Measurements from ENCODE around the gene GHR. TPM values are rescaled to one million over a fixed set of nuclear protein-coding genes. Genes with fewer than 3 reads are reported as not detected.

Gene GHR
- total and polyA plus RNA-seq, 2 donors from 2014 or later = 3.7 to 6.5 TPM

GRCh38 chr5:42547894-42548293 is 124.7 kb downstream of the GHR start:
- Histone ChIP-seq H3K9ac (ENCODE audit: low read length in 3 of 3) (no peak overlapping the region), H3K27me3 (ENCODE audit: control insufficient read depth, insufficient read depth, low read length) (no peaks in the 10 kb centered on the region), H3K4me3 (ENCODE audit: low read length in 3 of 3) (no peak overlapping the region), H3K9me3 (ENCODE audit: control insufficient read depth in 2 of 3, insufficient read depth in 1 of 3, low read length in 3 of 3) (no peaks in the 10 kb centered on the region), H3K27ac (ENCODE audit: low read depth in 2 of 2, low read length in 2 of 2) (no peak overlapping the region), H3K4me1 (ENCODE audit: control insufficient read depth in 2 of 3, insufficient read depth in 2 of 3, low read depth in 1 of 3, low read length in 3 of 3) (peaks cover 0 to 11% (median 0%) of the 10 kb centered on the region in 3 donors), H3K36me3 (ENCODE audit: control insufficient read depth in 2 of 3, insufficient read depth in 3 of 3, low read length in 3 of 3) (no peaks in the 10 kb centered on the region)
- intact Hi-C loops (cut with DNase I) = no loop called here
- FAIRE-seq = no peak
- TF ChIP-seq, protein P1, sequence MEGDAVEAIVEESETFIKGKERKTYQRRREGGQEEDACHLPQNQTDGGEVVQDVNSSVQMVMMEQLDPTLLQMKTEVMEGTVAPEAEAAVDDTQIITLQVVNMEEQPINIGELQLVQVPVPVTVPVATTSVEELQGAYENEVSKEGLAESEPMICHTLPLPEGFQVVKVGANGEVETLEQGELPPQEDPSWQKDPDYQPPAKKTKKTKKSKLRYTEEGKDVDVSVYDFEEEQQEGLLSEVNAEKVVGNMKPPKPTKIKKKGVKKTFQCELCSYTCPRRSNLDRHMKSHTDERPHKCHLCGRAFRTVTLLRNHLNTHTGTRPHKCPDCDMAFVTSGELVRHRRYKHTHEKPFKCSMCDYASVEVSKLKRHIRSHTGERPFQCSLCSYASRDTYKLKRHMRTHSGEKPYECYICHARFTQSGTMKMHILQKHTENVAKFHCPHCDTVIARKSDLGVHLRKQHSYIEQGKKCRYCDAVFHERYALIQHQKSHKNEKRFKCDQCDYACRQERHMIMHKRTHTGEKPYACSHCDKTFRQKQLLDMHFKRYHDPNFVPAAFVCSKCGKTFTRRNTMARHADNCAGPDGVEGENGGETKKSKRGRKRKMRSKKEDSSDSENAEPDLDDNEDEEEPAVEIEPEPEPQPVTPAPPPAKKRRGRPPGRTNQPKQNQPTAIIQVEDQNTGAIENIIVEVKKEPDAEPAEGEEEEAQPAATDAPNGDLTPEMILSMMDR (IDR thresholded peaks at IDR 0.05; ENCODE audit: borderline replicate concordance, extremely low read depth, insufficient read depth) = no peak
- no peak for DNase-seq

- DNase-seq (no peak), FAIRE-seq (no peak)
- intact Hi-C loops (cut with DNase I) = no loop called here
- H3K27ac ChIP-seq (ENCODE audit: low read depth in 2 of 2, low read length in 2 of 2) = no peak overlapping the region
- H3K9ac ChIP-seq (ENCODE audit: low read length in 3 of 3) = no peak overlapping the region
- H3K4me1 ChIP-seq (ENCODE audit: control insufficient read depth in 2 of 3, insufficient read depth in 2 of 3, low read depth in 1 of 3, low read length in 3 of 3) = peaks cover 0 to 4% (median 0%) of the 10 kb centered on the region in 3 donors
- H3K9me3 ChIP-seq (ENCODE audit: control insufficient read depth in 2 of 3, insufficient read depth in 1 of 3, low read length in 3 of 3) = no peaks in the 10 kb centered on the region
- TF ChIP-seq, protein P1 (IDR thresholded peaks at IDR 0.05; ENCODE audit: borderline replicate concordance, extremely low read depth, insufficient read depth) = no peak
- no peaks in the 10 kb centered on the region for H3K27me3 ChIP-seq (ENCODE audit: control insufficient read depth, insufficient read depth, low read length)
- no peak overlapping the region for H3K4me3 ChIP-seq (ENCODE audit: low read length in 3 of 3)
- no peaks in the 10 kb centered on the region for H3K36me3 ChIP-seq (ENCODE audit: control insufficient read depth in 2 of 3, insufficient read depth in 3 of 3, low read length in 3 of 3)
These were observed 129.4 kb downstream of the GHR start for GRCh38 chr5:42552597-42552996.

GRCh38 chr5:42553461-42553860 is 130.2 kb downstream of the GHR start:
- no peak overlapping the region for H3K27ac ChIP-seq (ENCODE audit: low read depth in 2 of 2, low read length in 2 of 2)
- H3K9me3 ChIP-seq (ENCODE audit: control insufficient read depth in 2 of 3, insufficient read depth in 1 of 3, low read length in 3 of 3) = no peaks in the 10 kb centered on the region
- no peak for FAIRE-seq
- no peaks in the 10 kb centered on the region for H3K27me3 ChIP-seq (ENCODE audit: control insufficient read depth, insufficient read depth, low read length)
- H3K36me3 ChIP-seq (ENCODE audit: control insufficient read depth in 2 of 3, insufficient read depth in 3 of 3, low read length in 3 of 3) = no peaks in the 10 kb centered on the region
- TF ChIP-seq, protein P1 (IDR thresholded peaks at IDR 0.05; ENCODE audit: borderline replicate concordance, extremely low read depth, insufficient read depth) = no peak
- intact Hi-C loops (cut with DNase I) = no loop called here
- no peak overlapping the region for H3K9ac ChIP-seq (ENCODE audit: low read length in 3 of 3)
- no peaks in the 10 kb centered on the region for H3K4me1 ChIP-seq (ENCODE audit: control insufficient read depth in 2 of 3, insufficient read depth in 2 of 3, low read depth in 1 of 3, low read length in 3 of 3)
- no peak for DNase-seq
- no peak overlapping the region for H3K4me3 ChIP-seq (ENCODE audit: low read length in 3 of 3)

DNA sequence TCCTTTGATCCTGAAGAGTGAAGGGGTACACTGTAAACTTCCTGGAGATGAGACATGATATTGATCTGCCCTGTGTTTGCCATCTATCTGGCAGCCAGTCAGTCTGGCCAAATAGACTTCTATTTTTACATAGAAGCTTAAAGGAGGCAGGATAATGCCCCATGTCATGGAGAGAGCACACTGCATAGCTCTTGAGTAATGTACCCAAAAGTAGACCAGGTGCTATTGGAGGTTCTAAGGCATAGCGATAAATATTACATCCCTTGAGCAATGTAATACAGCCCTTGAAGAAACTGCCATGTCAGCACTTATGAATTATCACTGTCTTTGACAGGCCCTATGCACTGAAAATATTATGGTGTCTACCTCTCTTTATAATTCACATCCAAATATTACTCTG is 131.8 kb downstream of the GHR start:
- H3K4me1 ChIP-seq (ENCODE audit: control insufficient read depth in 2 of 3, insufficient read depth in 2 of 3, low read depth in 1 of 3, low read length in 3 of 3) = no peaks in the 10 kb centered on the region
- FAIRE-seq (no peak), DNase-seq (no peak)
- H3K4me3 ChIP-seq (ENCODE audit: low read length in 3 of 3) = no peak overlapping the region
- no peaks in the 10 kb centered on the region for H3K36me3 ChIP-seq (ENCODE audit: control insufficient read depth in 2 of 3, insufficient read depth in 3 of 3, low read length in 3 of 3)
- no peaks in the 10 kb centered on the region for H3K9me3 ChIP-seq (ENCODE audit: control insufficient read depth in 2 of 3, insufficient read depth in 1 of 3, low read length in 3 of 3)
- TF ChIP-seq, protein P1 (IDR thresholded peaks at IDR 0.05; ENCODE audit: borderline replicate concordance, extremely low read depth, insufficient read depth) = no peak
- H3K27me3 ChIP-seq (ENCODE audit: control insufficient read depth, insufficient read depth, low read length) = no peaks in the 10 kb centered on the region
- no peak overlapping the region for H3K9ac ChIP-seq (ENCODE audit: low read length in 3 of 3)
- H3K27ac ChIP-seq (ENCODE audit: low read depth in 2 of 2, low read length in 2 of 2) = no peak overlapping the region
- intact Hi-C loops (cut with DNase I) = no loop called here
